SK-N-MC (cell line): Measurements from ENCODE around the gene ARID4B.
A peak's percentile ranks its signal among the peaks of the same experiment; 100 is the strongest.

ENCODE experiments used
- DNase-seq: peaks from one replicate; pipeline ENCODE4 v3.0.0-alpha.2; 2011; ENCODE audit warnings: low read depth, low spot score
- H3K27ac ChIP-seq: fragments of 200-600 bp; sonication (generic); 2 replicates; pipeline ENCODE4 v1.5.1; 2016; ENCODE audit warnings: mixed run types
- H3K36me3 ChIP-seq: fragments of 200-600 bp; sonication (generic); 2 replicates; pipeline ENCODE4 v1.6.1; 2017; ENCODE audit warnings: antibody characterized with exemption, low read length, mixed read lengths; ENCODE audit not compliant: insufficient read depth
- H3K4me3 ChIP-seq: fragments of 200-600 bp; sonication (generic); 2 replicates; pipeline ENCODE4 v1.5.1; 2016
- H3K9ac ChIP-seq: fragments of 200-600 bp; sonication (generic); 2 replicates; pipeline ENCODE4 v1.8.0; 2017; ENCODE audit warnings: mixed run types, mixed read lengths; ENCODE audit not compliant: insufficient read length
- H3K9me3 ChIP-seq: fragments of 200-600 bp; sonication (generic); 2 replicates; pipeline ENCODE4 v1.6.1; 2017; ENCODE audit warnings: low read depth, mild to moderate bottlenecking, antibody characterized with exemption, low read length, moderate library complexity, mixed read lengths
- EZH2 ChIP-seq: fragments of 200-600 bp; sonication (generic); IDR thresholded peaks from one replicate; pipeline ENCODE4 v1.6.1; 2017; ENCODE audit warnings: antibody characterized with exemption
- FOXP2 ChIP-seq: optimal IDR thresholded peaks from 2 replicates; pipeline ENCODE3; 2011; ENCODE audit warnings: mild to moderate bottlenecking, moderate library complexity; ENCODE audit not compliant: insufficient read depth; ENCODE audit errors: extremely low read length, control extremely low read depth
- POLR2AphosphoS5 ChIP-seq: IDR thresholded peaks from 2 replicates; pipeline ENCODE4 v1.6.1; 2012; ENCODE audit warnings: mild to moderate bottlenecking, low read depth, low read length, borderline replicate concordance

The ARID4B gene

DNA sequence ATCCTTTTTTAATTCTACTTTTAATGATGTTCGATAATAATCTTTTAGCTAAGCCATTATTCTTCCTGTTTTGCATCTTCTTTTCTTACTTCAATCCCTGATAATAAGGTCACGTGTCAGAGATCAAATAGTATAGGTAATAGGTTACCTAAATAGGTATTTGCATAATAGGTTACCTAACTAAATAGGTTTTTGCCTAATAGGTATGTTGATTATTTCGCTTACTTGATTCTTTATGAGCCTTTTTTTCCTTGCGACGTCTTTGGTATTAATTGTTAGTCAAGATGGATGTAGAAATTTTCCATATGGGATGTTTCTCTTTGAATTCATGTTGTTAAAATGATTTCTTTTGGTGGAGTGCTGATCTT lies 2.9 kb upstream of the ARID4B start:
- no peak for TF ChIP-seq FOXP2
- no peak for TF ChIP-seq POLR2AphosphoS5
- TF ChIP-seq EZH2 = no peak
- no peak for DNase-seq

DNA sequence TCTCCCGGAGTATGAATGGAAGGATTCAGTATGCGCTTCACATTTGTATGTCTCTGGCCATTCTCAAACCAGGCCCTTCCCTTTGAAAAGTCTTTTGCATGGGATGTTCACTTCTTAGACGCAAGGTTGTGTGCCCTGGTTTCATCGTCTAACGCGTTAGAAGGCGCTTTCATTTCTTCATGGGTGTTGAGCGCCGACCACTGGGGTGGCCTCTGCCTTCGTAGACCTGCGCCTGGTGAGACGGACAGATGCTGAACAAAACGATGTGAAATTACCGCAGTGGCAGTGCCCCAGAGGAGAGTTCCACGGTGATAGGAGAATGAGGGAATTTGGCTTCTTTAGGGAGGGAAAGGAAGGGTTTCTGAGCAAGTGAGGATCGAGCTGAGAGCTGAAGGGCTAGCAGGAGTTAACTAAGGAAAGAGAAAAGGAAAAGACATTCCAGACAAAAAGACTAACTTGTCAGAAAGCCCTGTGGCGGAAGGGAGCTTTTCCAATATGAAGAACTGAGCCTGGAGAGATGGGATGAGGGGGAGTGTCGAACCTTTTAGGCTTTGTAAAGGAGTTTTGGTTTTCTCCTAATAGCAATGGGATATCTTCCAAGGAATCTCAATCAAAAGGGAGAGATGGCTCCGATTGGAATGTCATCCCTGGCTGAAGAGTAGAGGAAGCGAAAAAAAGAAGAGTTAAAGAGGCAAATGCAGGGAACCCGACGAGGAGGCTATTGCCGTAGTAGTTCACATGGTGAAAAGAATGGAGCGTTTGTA lies 1.3 kb upstream of the ARID4B start:
- peak overlapping the region; percentile 98 for H3K4me3 ChIP-seq
- H3K27ac ChIP-seq = peak overlapping the region; percentile 98
- no peaks in the 10 kb centered on the region for H3K9me3 ChIP-seq
- peak overlapping the region; percentile 97 for H3K9ac ChIP-seq
- H3K36me3 ChIP-seq = peaks cover 19% of the 10 kb centered on the region
- DNase-seq = no peak
- TF ChIP-seq FOXP2 (no peak), POLR2AphosphoS5 (no peak), EZH2 (no peak)

More for the DNA sequence above, 2.9 kb upstream of the ARID4B start:
- H3K9ac ChIP-seq = peak overlapping the region; percentile 61
- no peak overlapping the region for H3K27ac ChIP-seq
- H3K36me3 ChIP-seq = peaks cover 31% of the 10 kb centered on the region
- no peaks in the 10 kb centered on the region for H3K9me3 ChIP-seq
- peak overlapping the region; percentile 98 for H3K4me3 ChIP-seq

DNA sequence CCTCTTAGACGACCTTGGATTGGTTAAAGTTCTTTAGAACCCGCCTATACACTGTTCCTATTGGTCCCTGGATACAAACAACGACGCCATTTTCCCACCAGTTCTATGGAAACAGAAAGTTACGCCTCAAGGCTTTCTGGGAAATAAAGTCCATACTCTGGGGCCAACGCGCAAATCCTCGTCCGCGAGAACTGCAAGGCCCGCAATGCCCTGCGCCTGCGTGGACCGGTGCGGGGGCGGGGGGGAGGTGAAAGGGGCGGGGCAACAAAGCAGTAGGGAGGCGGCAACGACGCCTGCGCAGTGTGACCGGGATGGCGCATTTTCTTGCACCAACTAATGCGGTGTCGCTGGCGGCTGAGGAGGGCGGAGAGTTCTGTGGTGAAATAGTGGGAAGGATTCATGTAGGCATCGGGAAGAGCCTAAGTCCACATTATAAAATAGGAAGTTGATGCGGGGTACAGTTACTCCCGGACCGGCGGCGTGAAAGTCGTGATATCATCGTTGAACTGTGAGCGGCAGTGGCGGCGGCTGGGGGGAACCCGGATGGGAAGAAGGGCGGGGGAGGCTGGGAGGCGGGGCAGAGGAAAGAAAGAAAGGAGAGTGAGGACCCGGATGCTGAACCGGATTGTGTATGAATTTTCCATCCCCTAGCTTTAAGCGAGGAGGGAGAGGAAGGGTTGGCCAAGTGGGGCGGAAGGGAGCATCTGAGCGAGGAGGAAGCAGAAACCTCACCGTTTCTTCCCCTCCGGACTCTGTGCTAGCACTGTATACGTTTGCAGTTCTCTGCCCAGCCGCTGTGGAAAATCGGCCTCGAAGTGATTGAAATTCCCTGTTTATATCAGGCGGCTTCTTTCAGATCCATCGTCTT lies 526 bp upstream of the ARID4B start, which contains the start of gene GGPS1:
Gene GGPS1 (plus strand): TSS at position 300 of the 868 bp plus-strand sequence. CDS start 6,695 bp downstream, outside the sequence.
- Histone ChIP-seq H3K27ac (peak within 1 kb of the TSS; percentile 98), H3K9me3 (no peaks in the 10 kb centered on the region), H3K4me3 (peak within 1 kb of the TSS; percentile 98), H3K9ac (peak within 1 kb of the TSS; percentile 97), H3K36me3 (peaks cover 19% of the 10 kb centered on the region; the same call in 1 of the 2 replicates)
- DNase-seq = peak; percentile 100
- TF ChIP-seq POLR2AphosphoS5 (peak; percentile 97), FOXP2 (peak; percentile 40), EZH2 (no peak)

DNA sequence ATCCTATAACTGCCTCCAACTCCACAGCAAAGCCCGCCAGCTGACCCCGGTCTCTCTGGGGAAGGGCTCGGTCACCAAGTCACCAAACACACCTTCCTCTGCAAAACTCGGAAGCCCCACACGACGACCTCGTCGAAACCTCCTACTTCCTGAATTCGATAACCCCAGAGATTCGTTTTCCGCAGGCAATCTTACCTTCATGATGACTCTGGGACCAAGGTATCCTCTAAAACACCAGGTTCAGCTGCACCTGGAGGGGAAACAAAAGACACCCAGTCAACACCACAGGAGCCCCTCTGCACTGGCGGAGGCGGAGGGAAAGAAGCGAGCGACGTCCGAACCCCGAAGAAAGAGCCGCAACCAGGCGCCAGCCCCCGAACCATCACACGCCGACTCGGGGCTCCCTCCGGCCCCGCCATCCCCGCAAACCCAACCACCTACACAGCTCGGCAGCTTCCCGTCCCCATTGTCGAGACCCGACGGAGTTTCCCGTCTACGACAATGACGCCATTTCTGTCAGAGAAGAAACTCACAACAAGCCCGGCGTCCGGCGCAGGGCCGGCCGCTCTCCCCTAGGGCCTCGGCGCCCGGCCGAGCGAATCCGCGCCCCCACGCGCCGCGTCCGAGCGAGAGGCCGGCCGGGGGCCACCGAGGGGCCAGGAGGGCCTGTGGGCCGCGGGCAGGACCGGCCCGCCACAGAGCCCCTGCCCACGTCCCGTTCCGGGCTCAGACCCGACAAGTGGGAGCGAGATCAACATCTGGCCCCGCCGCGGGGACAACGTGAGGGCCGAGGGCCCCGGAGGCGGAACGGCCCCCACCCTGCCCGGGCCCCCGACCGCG lies 1.0 kb downstream of the ARID4B start:
- Histone ChIP-seq H3K36me3 (peaks cover 26% of the 10 kb centered on the region), H3K27ac (peak overlapping the region; percentile 74), H3K9me3 (no peaks in the 10 kb centered on the region), H3K4me3 (peak overlapping the region; percentile 79), H3K9ac (peak overlapping the region; percentile 94)
- TF ChIP-seq FOXP2 (no peak), POLR2AphosphoS5 (no peak), EZH2 (no peak)
- DNase-seq = no peak

DNA sequence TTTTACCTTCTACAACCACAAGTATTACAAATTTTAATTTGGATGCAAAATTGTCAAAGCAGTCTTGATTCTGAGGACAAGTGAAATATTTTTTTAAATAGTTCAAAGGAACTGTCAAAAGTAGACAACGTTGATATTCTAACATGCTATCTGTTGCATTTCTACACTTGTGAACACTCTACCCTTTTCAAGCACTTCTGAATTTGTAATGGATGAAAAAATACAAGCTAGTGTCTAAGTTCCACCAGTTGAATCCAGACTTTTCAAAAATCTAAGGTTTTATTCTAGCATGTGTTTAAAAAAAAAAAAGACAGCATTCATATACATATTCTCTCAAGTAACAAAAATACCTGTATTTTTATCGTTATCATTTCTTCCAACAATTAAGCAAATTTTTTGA lies 2.1 kb downstream of the ARID4B start:
- Histone ChIP-seq H3K9me3 (no peaks in the 10 kb centered on the region), H3K9ac (peak overlapping the region; percentile 94), H3K27ac (peak overlapping the region; percentile 16; the same call in 1 of the 2 replicates), H3K36me3 (peaks cover 20% of the 10 kb centered on the region), H3K4me3 (peak overlapping the region; percentile 79)
- TF ChIP-seq POLR2AphosphoS5 (no peak), EZH2 (no peak), FOXP2 (no peak)
- no peak for DNase-seq

DNA sequence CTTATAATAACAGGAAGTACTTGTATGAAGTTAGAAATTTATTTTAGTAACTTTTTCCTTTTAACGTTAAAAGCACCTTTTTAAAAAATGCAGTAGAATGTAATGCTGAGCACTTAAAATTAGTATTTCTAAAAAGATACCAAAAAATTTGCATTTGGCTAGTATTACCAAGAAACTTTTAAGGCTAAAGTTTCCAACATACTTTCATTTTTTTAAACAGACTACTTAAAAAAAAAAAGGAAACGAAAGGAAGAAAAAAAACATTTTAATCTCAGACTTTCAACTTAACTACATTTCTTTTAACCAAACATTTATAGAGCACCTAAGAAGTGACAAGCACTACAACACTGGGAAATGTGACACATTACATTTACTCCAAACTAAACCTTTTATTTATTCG lies 2.8 kb downstream of the ARID4B start:
- Histone ChIP-seq H3K36me3 (peaks cover 26% of the 10 kb centered on the region), H3K4me3 (peak overlapping the region; percentile 79)

DNA sequence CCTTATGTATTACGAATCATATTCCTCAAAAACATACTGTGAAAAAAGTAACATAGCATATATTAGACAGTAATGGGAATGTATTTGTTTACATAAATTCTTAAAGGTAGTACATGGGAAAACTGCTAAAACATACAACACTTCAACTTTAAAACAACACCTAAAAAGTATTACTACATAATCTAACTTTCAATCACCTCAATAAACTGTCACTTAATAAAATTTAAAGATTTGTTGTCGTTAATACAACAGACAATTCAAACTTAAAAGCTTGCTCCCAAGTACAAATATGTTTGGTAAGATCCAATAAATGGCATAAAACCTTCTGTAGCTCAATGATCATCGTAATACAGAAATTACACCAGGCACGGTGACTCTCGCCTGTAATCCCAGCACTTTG lies 3.7 kb downstream of the ARID4B start:
- TF ChIP-seq POLR2AphosphoS5 (no peak), EZH2 (no peak), FOXP2 (no peak)
- H3K9ac ChIP-seq = no peak overlapping the region
- DNase-seq = no peak
- peaks cover 27% of the 10 kb centered on the region for H3K36me3 ChIP-seq
- no peak overlapping the region for H3K27ac ChIP-seq
- H3K9me3 ChIP-seq = no peaks in the 10 kb centered on the region
- no peak overlapping the region for H3K4me3 ChIP-seq

More for the DNA sequence above, 2.8 kb downstream of the ARID4B start:
- TF ChIP-seq EZH2 = no peak
- no peak for TF ChIP-seq POLR2AphosphoS5
- TF ChIP-seq FOXP2 = no peak
- DNase-seq = no peak
- Histone ChIP-seq H3K9me3 (no peaks in the 10 kb centered on the region), H3K9ac (peak overlapping the region; percentile 94), H3K27ac (peak overlapping the region; percentile 39)
